OCI-LY7 (cell line): ENCODE results near the gene PRR33. TPM values are rescaled to one million over a fixed set of nuclear protein-coding genes. Genes with fewer than 3 reads are reported as not detected.

Experiments used
- BruUV-seq: library from RNA; stranded (reverse); fragments of 400-500 nt; replicated peaks from 2 replicates; lab custom pipeline; 2021; lab: Mats Ljungman, UMichigan
- CTCF ChIA-PET: fragments of 300-600 bp; sonication (Branson Sonifier 250); formaldehyde crosslinking; loops from one replicate; lab custom pipeline; 2022; ENCODE audit warnings: antibody characterized with exemption; ENCODE audit not compliant: unreplicated experiment; lab: Charles Lee
- POLR2A ChIA-PET: fragments of 300-600 bp; sonication (Branson Sonifier 250); formaldehyde crosslinking; loops from one replicate; lab custom pipeline; 2022; ENCODE audit warnings: antibody characterized with exemption; lab: Charles Lee
- DNase-seq: peaks from one replicate; pipeline ENCODE4 v3.0.0-alpha.2; 2015; ENCODE audit warnings: low spot score
- H2AFZ ChIP-seq: fragments of 200-600 bp; sonication (generic), shearing (Covaris generic); 2 replicates; pipeline ENCODE4 v1.6.1; 2014; ENCODE audit warnings: mild to moderate bottlenecking, antibody characterized with exemption, low read length, moderate library complexity
- H3K27ac ChIP-seq: fragments of 200-600 bp; sonication (generic); 2 replicates; pipeline ENCODE4 v1.5.1; 2014; ENCODE audit warnings: mixed run types, low read depth, mild to moderate bottlenecking, moderate library complexity, low read length, inconsistent platforms; ENCODE audit not compliant: poor library complexity, severe bottlenecking
- H3K36me3 ChIP-seq: fragments of 200-600 bp; sonication (generic); 2 replicates; pipeline ENCODE4 v1.6.1; 2014; ENCODE audit warnings: mild to moderate bottlenecking, antibody characterized with exemption, low read length, moderate library complexity, mixed read lengths; ENCODE audit not compliant: insufficient read depth
- H3K4me1 ChIP-seq: fragments of 200-600 bp; sonication (generic); 2 replicates; pipeline ENCODE4 v1.5.1; 2014; ENCODE audit warnings: mild to moderate bottlenecking, low read length; ENCODE audit not compliant: insufficient read depth, poor library complexity, severe bottlenecking
- H3K4me2 ChIP-seq: fragments of 200-600 bp; sonication (generic); 2 replicates; pipeline ENCODE4 v1.6.1; 2014; ENCODE audit warnings: mild to moderate bottlenecking, low read length
- H3K4me3 ChIP-seq: fragments of 200-600 bp; sonication (generic); 2 replicates; pipeline ENCODE4 v1.5.1; 2014; ENCODE audit warnings: mild to moderate bottlenecking, low read depth, low read length; ENCODE audit not compliant: poor library complexity, severe bottlenecking
- H3K79me2 ChIP-seq: fragments of 200-600 bp; sonication (generic); 2 replicates; pipeline ENCODE4 v1.6.1; 2016; ENCODE audit warnings: low read depth, mild to moderate bottlenecking, low read length, moderate library complexity, mixed read lengths; ENCODE audit not compliant: insufficient read depth
- H3K9me2 ChIP-seq: fragments of 200-600 bp; sonication (generic); 2 replicates; pipeline ENCODE4 v1.6.1; 2016; ENCODE audit warnings: mild to moderate bottlenecking, low read length, mixed read lengths; ENCODE audit not compliant: insufficient read depth
- H3K9me3 ChIP-seq: fragments of 200-600 bp; sonication (generic); 2 replicates; pipeline ENCODE4 v1.6.1; 2014; ENCODE audit warnings: mild to moderate bottlenecking, mixed run types, low read length, mixed read lengths
- H4K20me1 ChIP-seq: fragments of 200-600 bp; sonication (generic); 2 replicates; pipeline ENCODE4 v1.6.1; 2014; ENCODE audit warnings: mild to moderate bottlenecking, antibody characterized with exemption, low read length, moderate library complexity, mixed read lengths; ENCODE audit not compliant: insufficient read depth
- EZH2phosphoT487 ChIP-seq: fragments of 200-600 bp; sonication (generic); IDR thresholded peaks from 2 replicates; pipeline ENCODE4 v1.6.1; 2018; ENCODE audit warnings: low read depth, borderline replicate concordance, mild to moderate bottlenecking, mixed run types, antibody characterized with exemption, low read length, moderate library complexity, mixed read lengths
- intact Hi-C: fragments of 100-400 bp; cut with micrococcal nuclease; formaldehyde crosslinking; loops from one replicate; pipeline ENCODE4 v1.10.0; 2022; ENCODE audit not compliant: unreplicated experiment
- total RNA-seq, 2 experiments: library from RNA; depleted of rRNA in 1 of 2; stranded (reverse); fragments of >200 nt in 1 of 2; shearing (Covaris generic) in 1 of 2; gene quantifications; 2 replicates each; pipeline ENCODE4 v1.2.3, GENCODE V29; 2014 to 2022
- TF ChIP-seq, protein P1 (sequence below): fragments of 200-600 bp; sonication (generic); conservative IDR thresholded peaks from 2 replicates; pipeline ENCODE4 v1.5.1; 2014; ENCODE audit warnings: mild to moderate bottlenecking, antibody characterized with exemption, low read length, moderate library complexity, mixed read lengths

PRR33 gene
- total RNA-seq, 2 experiments from 2014 or later = not detected

DNA sequence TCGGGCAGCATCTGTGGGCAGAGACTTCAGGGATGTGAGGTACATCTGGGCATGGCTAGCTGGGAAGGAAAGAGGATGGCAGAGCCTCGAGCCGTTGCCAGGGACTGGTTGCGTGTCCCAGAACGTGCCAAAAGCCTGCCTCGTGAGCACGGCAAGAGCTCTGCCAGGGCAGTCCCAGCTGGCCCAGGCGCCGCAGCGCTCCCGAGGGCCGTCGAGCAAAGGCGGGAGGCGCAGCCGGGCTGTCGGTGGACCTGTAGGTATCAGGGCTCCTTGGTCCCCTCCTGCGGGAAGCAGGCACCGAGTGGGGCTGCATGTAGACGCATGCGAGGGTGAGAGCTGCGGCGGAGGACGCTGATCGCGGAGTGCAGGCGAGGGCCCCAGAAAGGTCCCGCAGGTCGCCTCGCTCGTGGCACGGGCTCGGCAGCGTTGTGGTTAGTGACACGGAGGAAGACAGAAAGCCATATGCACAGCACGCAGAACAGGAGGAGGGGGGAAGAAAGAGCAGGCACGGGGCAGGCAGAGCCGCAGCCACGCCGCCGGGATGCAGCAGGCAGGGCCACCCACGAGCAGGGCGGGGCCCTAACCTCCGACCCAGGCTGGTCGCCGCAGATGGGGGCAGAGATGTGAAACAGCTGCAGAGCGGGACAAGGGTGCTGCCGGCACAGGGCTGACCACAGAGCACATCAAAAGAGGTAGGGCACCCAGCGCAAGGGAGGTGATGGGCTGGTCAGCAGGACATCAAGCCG is 20.8 kb downstream of the PRR33 start:
- Histone ChIP-seq H3K9me3 (no peaks in the 10 kb centered on the region), H3K36me3 (0 out of 2 replicates have a peak, but pooled peaks cover under 1% of the 10 kb centered on the region), H3K79me2 (no peaks in the 10 kb centered on the region), H2AFZ (no peak overlapping the region), H3K4me1 (no peaks in the 10 kb centered on the region), H3K27ac (no peak overlapping the region), H4K20me1 (no peaks in the 10 kb centered on the region; the same call in 1 of the 2 replicates), H3K4me3 (no peak overlapping the region), H3K4me2 (no peak overlapping the region), H3K9me2 (no peaks in the 10 kb centered on the region)
- ChIA-PET CTCF (no interaction called here), POLR2A (no interaction called here)
- intact Hi-C loops = no loop called here
- TF ChIP-seq EZH2phosphoT487 = no peak
- TF ChIP-seq, protein P1, sequence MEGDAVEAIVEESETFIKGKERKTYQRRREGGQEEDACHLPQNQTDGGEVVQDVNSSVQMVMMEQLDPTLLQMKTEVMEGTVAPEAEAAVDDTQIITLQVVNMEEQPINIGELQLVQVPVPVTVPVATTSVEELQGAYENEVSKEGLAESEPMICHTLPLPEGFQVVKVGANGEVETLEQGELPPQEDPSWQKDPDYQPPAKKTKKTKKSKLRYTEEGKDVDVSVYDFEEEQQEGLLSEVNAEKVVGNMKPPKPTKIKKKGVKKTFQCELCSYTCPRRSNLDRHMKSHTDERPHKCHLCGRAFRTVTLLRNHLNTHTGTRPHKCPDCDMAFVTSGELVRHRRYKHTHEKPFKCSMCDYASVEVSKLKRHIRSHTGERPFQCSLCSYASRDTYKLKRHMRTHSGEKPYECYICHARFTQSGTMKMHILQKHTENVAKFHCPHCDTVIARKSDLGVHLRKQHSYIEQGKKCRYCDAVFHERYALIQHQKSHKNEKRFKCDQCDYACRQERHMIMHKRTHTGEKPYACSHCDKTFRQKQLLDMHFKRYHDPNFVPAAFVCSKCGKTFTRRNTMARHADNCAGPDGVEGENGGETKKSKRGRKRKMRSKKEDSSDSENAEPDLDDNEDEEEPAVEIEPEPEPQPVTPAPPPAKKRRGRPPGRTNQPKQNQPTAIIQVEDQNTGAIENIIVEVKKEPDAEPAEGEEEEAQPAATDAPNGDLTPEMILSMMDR = no peak
- no TSS peak for BruUV-seq
- no peak for DNase-seq

DNA sequence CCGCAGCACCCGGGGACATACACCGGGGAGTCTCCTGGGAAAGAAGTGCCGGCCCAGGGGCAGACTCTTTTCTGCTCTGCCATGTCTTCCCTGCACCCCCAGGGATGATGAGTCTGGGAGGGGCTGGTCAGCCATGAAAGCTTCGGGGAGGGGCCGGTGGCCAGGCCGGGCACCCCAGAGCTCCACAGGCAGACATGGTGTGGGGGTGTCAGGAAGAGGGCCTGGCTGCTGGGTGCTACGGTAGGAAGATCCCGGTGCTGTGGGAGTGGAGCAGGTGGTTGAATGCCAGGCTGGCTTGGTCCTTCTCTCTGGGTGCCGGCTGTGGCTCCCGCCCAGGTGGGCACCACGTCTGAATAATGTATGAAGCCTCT is 21.4 kb downstream of the PRR33 start:
- H3K27ac ChIP-seq = no peak overlapping the region
- no peaks in the 10 kb centered on the region for H3K79me2 ChIP-seq
- BruUV-seq = no TSS peak
- intact Hi-C loops = no loop called here
- CTCF ChIA-PET = no interaction called here
- H3K4me1 ChIP-seq = no peaks in the 10 kb centered on the region
- H3K4me3 ChIP-seq = no peak overlapping the region
- H3K4me2 ChIP-seq = no peak overlapping the region
- H4K20me1 ChIP-seq = no peaks in the 10 kb centered on the region; the same call in 1 of the 2 replicates
- no peaks in the 10 kb centered on the region for H3K9me2 ChIP-seq
- POLR2A ChIA-PET = no interaction called here
- no peaks in the 10 kb centered on the region for H3K9me3 ChIP-seq
- 0 out of 2 replicates have a peak, but pooled peaks cover 6% of the 10 kb centered on the region for H3K36me3 ChIP-seq
- H2AFZ ChIP-seq = no peak overlapping the region
- TF ChIP-seq EZH2phosphoT487 = no peak
- TF ChIP-seq, protein P1 = no peak
- no peak for DNase-seq
